HAP-1 (cell line): ENCODE measurements around the gene NUDT5.
"Not testable (repeated sequence)": the region's sequence is repeated elsewhere in the genome, so short reads cannot be mapped to it uniquely, and the experiment has no call there.

Experiments used
- DNase-seq, 2 experiments: peaks; one replicate each; pipeline ENCODE4 v3.0.0-alpha.2; 2016 to 2020; ENCODE audit warnings: low spot score in 2 of 2
- H3K27me3 ChIP-seq: fragments of 250-450 bp; sonication (Bioruptor Pico); 2 replicates; pipeline ENCODE4 v1.5.1; 2020; ENCODE audit warnings: low read depth, mild to moderate bottlenecking, moderate library complexity
- H3K36me3 ChIP-seq: fragments of 250-450 bp; sonication (Bioruptor Pico); replicated peaks from 2 replicates; pipeline ENCODE4 v1.5.1; 2020; ENCODE audit warnings: mild to moderate bottlenecking
- H3K4me1 ChIP-seq: fragments of 250-450 bp; sonication (Bioruptor Pico); 2 replicates; pipeline ENCODE4 v1.5.1; 2020; ENCODE audit warnings: mild to moderate bottlenecking
- H3K4me3 ChIP-seq: fragments of 250-450 bp; sonication (Bioruptor Pico); 2 replicates; pipeline ENCODE4 v1.5.1; 2020; ENCODE audit warnings: mild to moderate bottlenecking, moderate library complexity
- H3K9me3 ChIP-seq: fragments of 250-450 bp; sonication (Bioruptor Pico); 2 replicates; pipeline ENCODE4 v1.5.1; 2020; ENCODE audit warnings: mild to moderate bottlenecking, moderate library complexity
- in situ Hi-C: fragments of 300-500 bp; cut with MboI; formaldehyde crosslinking; loops from 3 replicates; pipeline ENCODE4 v1.14.3; 2020; ENCODE audit warnings: low sequenced_read_pairs, inconsistent platforms, mixed read lengths

The NUDT5 gene

GRCh38 chr10:12195603-12196506 is at the start of gene NUDT5, which contains the start of gene CDC123:
Gene NUDT5 (minus strand): TSS chr10:12195891. CDS start chr10:12186291, 9,600 bp downstream.
Gene CDC123 (plus strand): TSS chr10:12196188. CDS start chr10:12196246, 58 bp downstream.
- in situ Hi-C loops: no loop called here

GRCh38 chr10:12243864-12244620 is 48.4 kb upstream of the NUDT5 start:
- no peak for DNase-seq
- Histone ChIP-seq H3K4me3 (no peak overlapping the region), H3K4me1 (peaks cover 16% of the 10 kb centered on the region), H3K36me3 (peaks cover 41% of the 10 kb centered on the region), H3K9me3 (no peaks in the 10 kb centered on the region), H3K27me3 (no peaks in the 10 kb centered on the region)
- in situ Hi-C loops: no loop called here

More at GRCh38 chr10:12195603-12196506, at the start of gene NUDT5, which contains the start of gene CDC123:
- DNase-seq: peak; percentile 88 to 93
- H3K36me3 ChIP-seq: peaks cover 29% of the 10 kb centered on the region
- H3K27me3 ChIP-seq: no peaks in the 10 kb centered on the region
- peaks cover 14% of the 10 kb centered on the region for H3K4me1 ChIP-seq
- H3K4me3 ChIP-seq: peak within 1 kb of the TSS; percentile 69
- no peaks in the 10 kb centered on the region for H3K9me3 ChIP-seq

GRCh38 chr10:12241810-12242529 is 46.3 kb upstream of the NUDT5 start:
- in situ Hi-C loops: no loop called here
- H3K36me3 ChIP-seq: peaks cover 59% of the 10 kb centered on the region

GRCh38 chr10:12238821-12239220 is 43.1 kb upstream of the NUDT5 start:
- in situ Hi-C loops: no loop called here
- no peak overlapping the region for H3K4me3 ChIP-seq
- no peaks in the 10 kb centered on the region for H3K9me3 ChIP-seq
- DNase-seq: no peak
- no peaks in the 10 kb centered on the region for H3K27me3 ChIP-seq
- peaks cover 63% of the 10 kb centered on the region for H3K36me3 ChIP-seq
- H3K4me1 ChIP-seq: peaks cover 16% of the 10 kb centered on the region

More at GRCh38 chr10:12241810-12242529, 46.3 kb upstream of the NUDT5 start:
- no peaks in the 10 kb centered on the region for H3K9me3 ChIP-seq
- H3K27me3 ChIP-seq: no peaks in the 10 kb centered on the region
- no peak overlapping the region for H3K4me3 ChIP-seq
- DNase-seq: peak in 1 of 2 experiments; percentile 20
- peaks cover 16% of the 10 kb centered on the region for H3K4me1 ChIP-seq

- Histone ChIP-seq H3K4me1 (peaks cover 19% of the 10 kb centered on the region), H3K36me3 (peaks cover 61% of the 10 kb centered on the region), H3K27me3 (no peaks in the 10 kb centered on the region), H3K9me3 (no peaks in the 10 kb centered on the region), H3K4me3 (no peak overlapping the region)
- DNase-seq: no peak
- in situ Hi-C loops: no loop called here
These were observed 41.9 kb upstream of the NUDT5 start for GRCh38 chr10:12237265-12238220.

- Histone ChIP-seq H3K4me3 (no peak overlapping the region), H3K36me3 (peaks cover 66% of the 10 kb centered on the region), H3K9me3 (no peaks in the 10 kb centered on the region), H3K4me1 (peaks cover 14% of the 10 kb centered on the region), H3K27me3 (no peaks in the 10 kb centered on the region)
- no peak for DNase-seq
- in situ Hi-C loops: no loop called here
These were observed 40.1 kb upstream of the NUDT5 start for GRCh38 chr10:12235796-12236195.

GRCh38 chr10:12235116-12235694 is 39.5 kb upstream of the NUDT5 start:
- no peaks in the 10 kb centered on the region for H3K9me3 ChIP-seq
- no peak overlapping the region for H3K4me3 ChIP-seq
- peaks cover 66% of the 10 kb centered on the region for H3K36me3 ChIP-seq
- H3K4me1 ChIP-seq: peaks cover 9% of the 10 kb centered on the region; the same call in 1 of the 2 replicates
- H3K27me3 ChIP-seq: no peaks in the 10 kb centered on the region
- no peak for DNase-seq
- in situ Hi-C loops: no loop called here

GRCh38 chr10:12234687-12235086 is 39.0 kb upstream of the NUDT5 start:
- peaks cover 65% of the 10 kb centered on the region for H3K36me3 ChIP-seq
- H3K27me3 ChIP-seq, H3K9me3 ChIP-seq, DNase-seq, in situ Hi-C loops, H3K4me1 ChIP-seq, H3K4me3 ChIP-seq: not testable (repeated sequence)

- in situ Hi-C loops: no loop called here
- Histone ChIP-seq H3K4me1 (peaks cover 6% of the 10 kb centered on the region; the same call in 1 of the 2 replicates), H3K36me3 (peaks cover 52% of the 10 kb centered on the region), H3K4me3 (no peak overlapping the region), H3K27me3 (no peaks in the 10 kb centered on the region), H3K9me3 (no peaks in the 10 kb centered on the region)
- DNase-seq: no peak
These were observed 33.2 kb upstream of the NUDT5 start for GRCh38 chr10:12228851-12229250.

GRCh38 chr10:12226438-12226837 is 30.7 kb upstream of the NUDT5 start:
- H3K27me3 ChIP-seq, in situ Hi-C loops, DNase-seq, H3K9me3 ChIP-seq, H3K4me1 ChIP-seq, H3K4me3 ChIP-seq: not testable (repeated sequence)
- peaks cover 50% of the 10 kb centered on the region for H3K36me3 ChIP-seq

GRCh38 chr10:12225444-12225843 is 29.8 kb upstream of the NUDT5 start:
- no peaks in the 10 kb centered on the region for H3K4me1 ChIP-seq
- no peak for DNase-seq

More at GRCh38 chr10:12225444-12225843, 29.8 kb upstream of the NUDT5 start:
- no peak overlapping the region for H3K4me3 ChIP-seq
- in situ Hi-C loops: no loop called here
- H3K9me3 ChIP-seq: no peaks in the 10 kb centered on the region
- H3K27me3 ChIP-seq: no peaks in the 10 kb centered on the region
- H3K36me3 ChIP-seq: peaks cover 48% of the 10 kb centered on the region
